ENCODE measurements around the gene LEO1. TPM values are rescaled to one million over a fixed set of nuclear protein-coding genes. Genes with fewer than 3 reads are reported as not detected.

The LEO1 gene
- total RNA-seq, 1 experiment from 2014 or later, result 28.4 TPM

GRCh38 chr15:51971375-51972133, at the start of gene LEO1 (continued):
- TF ChIP-seq, protein P1, sequence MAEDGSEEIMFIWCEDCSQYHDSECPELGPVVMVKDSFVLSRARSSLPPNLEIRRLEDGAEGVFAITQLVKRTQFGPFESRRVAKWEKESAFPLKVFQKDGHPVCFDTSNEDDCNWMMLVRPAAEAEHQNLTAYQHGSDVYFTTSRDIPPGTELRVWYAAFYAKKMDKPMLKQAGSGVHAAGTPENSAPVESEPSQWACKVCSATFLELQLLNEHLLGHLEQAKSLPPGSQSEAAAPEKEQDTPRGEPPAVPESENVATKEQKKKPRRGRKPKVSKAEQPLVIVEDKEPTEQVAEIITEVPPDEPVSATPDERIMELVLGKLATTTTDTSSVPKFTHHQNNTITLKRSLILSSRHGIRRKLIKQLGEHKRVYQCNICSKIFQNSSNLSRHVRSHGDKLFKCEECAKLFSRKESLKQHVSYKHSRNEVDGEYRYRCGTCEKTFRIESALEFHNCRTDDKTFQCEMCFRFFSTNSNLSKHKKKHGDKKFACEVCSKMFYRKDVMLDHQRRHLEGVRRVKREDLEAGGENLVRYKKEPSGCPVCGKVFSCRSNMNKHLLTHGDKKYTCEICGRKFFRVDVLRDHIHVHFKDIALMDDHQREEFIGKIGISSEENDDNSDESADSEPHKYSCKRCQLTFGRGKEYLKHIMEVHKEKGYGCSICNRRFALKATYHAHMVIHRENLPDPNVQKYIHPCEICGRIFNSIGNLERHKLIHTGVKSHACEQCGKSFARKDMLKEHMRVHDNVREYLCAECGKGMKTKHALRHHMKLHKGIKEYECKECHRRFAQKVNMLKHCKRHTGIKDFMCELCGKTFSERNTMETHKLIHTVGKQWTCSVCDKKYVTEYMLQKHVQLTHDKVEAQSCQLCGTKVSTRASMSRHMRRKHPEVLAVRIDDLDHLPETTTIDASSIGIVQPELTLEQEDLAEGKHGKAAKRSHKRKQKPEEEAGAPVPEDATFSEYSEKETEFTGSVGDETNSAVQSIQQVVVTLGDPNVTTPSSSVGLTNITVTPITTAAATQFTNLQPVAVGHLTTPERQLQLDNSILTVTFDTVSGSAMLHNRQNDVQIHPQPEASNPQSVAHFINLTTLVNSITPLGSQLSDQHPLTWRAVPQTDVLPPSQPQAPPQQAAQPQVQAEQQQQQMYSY (CRISPR knock-in tag; IDR thresholded peaks at IDR 0.05), result no peak
- no peak for TF ChIP-seq NR3C1 (CRISPR knock-in tag; conservative IDR thresholded peaks at IDR 0.05; ENCODE audit: low read depth)
- no peak for TF ChIP-seq CDX4 (CRISPR knock-in tag; IDR thresholded peaks at IDR 0.05; ENCODE audit: borderline replicate concordance)
- peak; percentile 53; the same call in 1 of the 2 replicates for TF ChIP-seq GABPB1 (CRISPR knock-in tag; IDR thresholded peaks at IDR 0.05)
- TF ChIP-seq ZNF263 (CRISPR knock-in tag; IDR thresholded peaks at IDR 0.05; ENCODE audit: low read depth), result no peak
- TF ChIP-seq, protein P2, sequence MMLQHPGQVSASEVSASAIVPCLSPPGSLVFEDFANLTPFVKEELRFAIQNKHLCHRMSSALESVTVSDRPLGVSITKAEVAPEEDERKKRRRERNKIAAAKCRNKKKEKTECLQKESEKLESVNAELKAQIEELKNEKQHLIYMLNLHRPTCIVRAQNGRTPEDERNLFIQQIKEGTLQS (CRISPR knock-in tag; conservative IDR thresholded peaks at IDR 0.05), result no peak
- TF ChIP-seq ZNF423 (CRISPR knock-in tag; IDR thresholded peaks at IDR 0.05), result no peak
- peak; percentile 63; the same call in 1 of the 2 replicates for TF ChIP-seq FOXK1 (CRISPR knock-in tag; IDR thresholded peaks at IDR 0.05)
- no peak for TF ChIP-seq ATF6 (CRISPR knock-in tag; IDR thresholded peaks at IDR 0.05)
- no peak for TF ChIP-seq FOXJ3 (CRISPR knock-in tag; IDR thresholded peaks at IDR 0.05; ENCODE audit: borderline replicate concordance)
- no peak for TF ChIP-seq AR (CRISPR knock-in tag; IDR thresholded peaks at IDR 0.05)
- TF ChIP-seq GTF2I (CRISPR knock-in tag; conservative IDR thresholded peaks at IDR 0.05), result no peak

DNA sequence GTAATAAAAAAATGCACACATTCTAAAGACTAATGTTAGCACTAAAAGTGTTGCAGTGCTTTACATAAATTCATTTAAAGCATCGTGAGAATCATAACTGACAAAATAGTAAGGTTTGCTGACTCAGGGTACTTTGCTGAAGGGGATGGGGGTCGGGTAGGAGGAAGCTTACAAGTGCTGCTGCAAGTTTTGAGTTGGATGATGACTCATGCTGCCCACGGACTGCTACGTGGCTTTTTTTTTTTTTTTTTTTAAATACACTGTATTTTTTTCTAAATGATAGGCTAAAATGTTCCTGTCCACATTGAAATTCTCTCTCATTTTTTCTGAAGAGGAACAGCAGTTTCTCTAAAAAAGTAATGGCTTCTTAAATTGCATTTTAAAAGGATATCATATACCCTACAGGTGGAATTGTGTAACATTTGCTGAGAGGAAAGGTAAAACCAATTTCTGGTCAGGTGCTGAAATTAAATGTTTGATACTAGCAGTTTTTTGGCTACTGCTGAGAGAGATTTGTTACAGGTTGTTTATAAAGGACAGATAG, 49.6 kb upstream of the LEO1 start:
- peaks cover 9% of the 10 kb centered on the region for H3K27me3 Mint-ChIP-seq (ENCODE audit: low read depth)
- POLR2A ChIA-PET, result interaction anchor here (0.6 kb wide), 1 partner anchor 63 kb away, joined by 3 read pairs; no protein-coding TSS in a partner anchor
- ATAC-seq (no peak), DNase-seq (ENCODE audit: low spot score) (no peak)
- CTCF ChIA-PET, result interaction anchor here (1.0 to 2.0 kb wide), 4 partner anchors 9 to 59 kb away, joined by 3 to 8 read pairs (median 4); partner anchors contain the start of gene LEO1
- no peaks in the 10 kb centered on the region for H3K9me3 Mint-ChIP-seq
- H3K36me3 Mint-ChIP-seq, result no peaks in the 10 kb centered on the region
- H3K4me3 Mint-ChIP-seq, result peak overlapping the region; percentile 84
- peak overlapping the region; percentile 73; the same call in 1 of the 2 replicates for H3K27ac Mint-ChIP-seq
- H3K4me1 Mint-ChIP-seq, result peaks cover 59% of the 10 kb centered on the region
- TF ChIP-seq ZNF532 (CRISPR knock-in tag; IDR thresholded peaks at IDR 0.05; ENCODE audit: borderline replicate concordance), result no peak
- no peak for TF ChIP-seq ETV6 (CRISPR knock-in tag; IDR thresholded peaks at IDR 0.05)
- TF ChIP-seq, protein P1 (CRISPR knock-in tag; IDR thresholded peaks at IDR 0.05), result no peak

All from WTC11 (cell line).